Activated CD4-positive, alpha-beta T cell treated with anti-CD3 and anti-CD28 coated beads, Interleukin-10, Interleukin-2, amounts not matched to agents 100 ng/mL and 50 ng/mL, durations not matched to agents 16 hours and 8 hours (primary cell): ENCODE results near the gene TMEM260.

Source experiments
- DNase-seq: peaks from one replicate; pipeline ENCODE4 v3.0.0-alpha.2; 2020

TMEM260 gene

DNA sequence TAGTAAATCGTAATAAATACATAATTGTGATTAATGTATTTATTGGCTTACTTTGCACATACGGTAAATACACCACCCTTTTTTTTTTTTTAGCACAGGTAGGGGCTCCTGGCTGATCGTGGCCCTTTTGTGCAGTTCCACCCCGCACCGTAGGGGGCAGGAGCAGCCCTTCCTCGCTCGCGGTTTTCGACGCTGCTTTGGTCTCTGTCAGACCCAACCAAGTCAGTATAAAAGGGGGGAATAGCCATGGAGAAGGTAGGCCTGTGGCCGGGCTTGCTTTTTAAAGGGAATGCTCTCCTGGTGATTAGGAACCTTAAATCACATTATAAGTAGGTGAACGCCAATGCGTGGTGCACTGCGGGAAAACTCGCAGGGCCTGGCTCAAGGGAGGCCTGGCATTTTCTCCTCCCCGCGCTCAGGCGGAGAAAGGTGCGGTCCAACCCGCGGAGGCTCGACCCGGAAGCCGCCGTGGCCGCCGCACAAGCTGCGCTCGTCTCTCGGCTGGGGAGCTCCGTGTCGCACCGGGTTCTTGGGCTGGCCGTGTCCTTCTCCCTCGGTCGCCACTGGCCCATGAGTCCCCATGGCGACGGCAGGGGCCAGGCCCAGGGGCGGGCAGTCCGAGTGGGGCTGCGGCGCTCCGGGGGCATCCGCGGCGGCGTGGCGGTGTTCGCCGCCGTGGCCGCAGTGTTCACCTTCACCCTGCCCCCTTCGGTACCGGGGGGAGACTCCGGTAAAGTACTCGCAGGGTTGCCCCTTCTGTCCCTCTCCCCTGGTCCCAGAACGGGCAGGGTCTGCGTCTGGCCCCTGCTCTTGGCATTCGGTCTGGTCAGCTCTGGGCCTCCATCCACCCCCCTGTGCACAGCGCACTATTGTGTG lies at the start of gene TMEM260:
TMEM260 (plus strand) TSS at position 454 of the 876 bp plus-strand sequence; CDS start at position 571, 117 bp downstream.
- peak; percentile 93 for DNase-seq

DNA sequence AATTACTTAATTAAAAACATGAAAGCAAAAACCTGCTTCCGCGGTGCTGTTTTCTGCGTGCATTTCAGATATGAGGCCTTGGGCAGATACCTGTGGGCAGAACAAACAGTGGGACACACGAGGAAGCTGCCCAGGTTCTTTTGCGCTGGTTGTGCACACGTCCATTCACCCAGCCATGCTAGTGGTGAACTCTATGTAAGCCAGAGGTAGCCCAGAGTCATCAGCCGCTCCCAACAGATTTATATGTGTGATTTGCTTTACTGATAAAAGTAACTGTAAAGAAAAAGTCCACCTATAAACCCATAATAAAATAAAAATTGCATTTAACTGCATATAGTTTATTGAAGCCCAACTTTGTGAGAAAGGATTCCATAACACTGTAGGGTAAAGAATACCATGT lies 47.1 kb upstream of the TMEM260 start:
- no peak for DNase-seq

- no peak for DNase-seq
Observed at GRCh38 chr14:56534656-56535055, 44.9 kb upstream of the TMEM260 start.

DNA sequence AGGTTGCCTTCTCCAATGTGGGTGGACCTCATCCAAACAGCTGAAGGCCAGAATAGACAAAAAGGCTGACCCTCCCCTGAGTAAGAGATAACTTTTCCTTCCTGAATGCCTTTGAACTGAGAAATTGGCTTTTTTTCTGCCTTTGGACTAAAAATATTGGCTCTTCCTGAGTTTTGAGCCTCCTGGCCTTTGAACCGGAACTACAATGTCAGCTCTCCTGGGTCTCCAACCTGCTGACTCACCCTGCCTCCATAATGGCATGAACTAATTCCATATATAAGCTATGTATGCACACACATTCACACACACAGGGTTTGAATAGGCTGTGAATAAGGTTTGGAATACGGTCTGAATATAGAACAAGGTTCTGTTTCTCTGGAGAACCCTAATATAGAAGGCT lies 39.7 kb upstream of the TMEM260 start:
- DNase-seq: no peak

DNA sequence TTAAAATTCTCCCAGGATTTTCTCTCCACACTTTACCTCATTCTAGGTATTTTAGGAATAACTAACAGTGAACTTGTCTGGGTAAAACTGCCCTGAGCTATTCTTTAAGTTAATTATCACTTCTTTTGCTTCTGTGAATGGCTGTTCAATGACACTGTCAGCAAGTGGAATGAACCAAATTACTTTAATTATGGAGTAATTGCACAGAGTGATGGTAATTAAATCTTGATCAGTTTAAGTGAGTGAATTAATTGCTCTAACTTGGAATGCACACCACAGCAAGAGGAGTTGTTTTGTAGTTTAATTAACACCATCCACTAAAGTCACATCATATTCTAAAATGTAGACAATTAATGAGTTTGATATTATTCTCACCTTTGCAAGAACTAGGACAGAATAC lies 36.2 kb upstream of the TMEM260 start:
- no peak for DNase-seq

DNA sequence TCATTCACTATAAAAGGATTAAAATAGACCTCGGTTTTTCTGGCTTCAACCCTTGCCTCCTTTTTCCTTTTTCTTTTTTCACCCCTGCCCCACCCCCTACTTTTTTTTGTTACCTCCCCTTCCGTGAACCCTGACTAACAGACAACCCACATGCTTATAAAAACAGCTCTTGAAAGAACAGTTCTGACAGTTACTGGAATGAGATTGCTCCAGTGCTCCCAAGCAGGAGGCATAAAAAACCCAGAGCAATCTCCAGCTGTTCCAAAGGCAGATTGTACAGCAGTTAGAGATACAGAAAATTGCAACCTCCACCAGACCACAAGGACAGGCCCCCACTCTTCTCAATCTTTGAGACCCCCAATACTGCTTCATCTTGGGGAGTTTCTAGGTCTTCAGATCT lies 29.9 kb upstream of the TMEM260 start:
- DNase-seq: no peak

GRCh38 chr14:56552615-56553014 lies 27.0 kb upstream of the TMEM260 start:
- DNase-seq: no peak

DNA sequence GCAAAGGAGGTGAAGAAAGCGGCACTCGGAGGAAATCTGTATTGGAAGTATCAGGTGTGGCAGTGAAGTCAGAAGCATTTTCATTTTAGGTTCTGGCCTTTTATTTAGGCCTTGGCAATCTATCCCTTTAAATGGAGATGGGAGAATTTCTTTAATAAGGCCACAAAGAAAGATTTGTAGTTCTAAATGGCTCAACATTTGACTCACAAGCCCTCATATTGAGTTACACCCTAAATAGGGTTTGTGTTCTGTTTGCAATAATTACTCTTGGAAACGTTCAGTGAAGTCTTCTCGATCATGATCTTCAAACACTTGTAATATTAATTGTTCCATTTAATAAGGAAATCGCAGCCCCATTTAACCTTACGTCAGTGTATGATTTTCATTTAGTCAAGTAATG lies 25.3 kb upstream of the TMEM260 start:
- no peak for DNase-seq

- peak; percentile 11 for DNase-seq
Observed at GRCh38 chr14:56555921-56556570, 23.6 kb upstream of the TMEM260 start.

DNA sequence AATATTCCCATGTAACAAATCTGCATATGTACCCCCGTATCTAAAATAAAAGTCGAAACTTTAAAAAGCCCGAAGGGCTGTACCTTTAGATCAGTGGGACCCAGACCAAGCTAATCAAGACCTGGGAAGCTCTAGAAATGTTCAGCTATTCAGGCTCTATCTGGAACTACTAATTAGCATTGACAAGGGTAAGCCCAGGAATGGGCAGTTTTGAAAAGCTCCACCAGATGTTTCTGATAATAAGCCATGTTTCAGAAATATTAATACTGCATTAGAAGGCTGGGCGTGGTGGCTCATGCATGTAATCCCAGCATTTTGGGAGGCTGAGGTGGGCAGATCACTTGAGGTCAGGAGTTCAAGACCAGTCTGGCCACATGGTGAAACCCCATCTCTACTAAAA lies 20.4 kb upstream of the TMEM260 start:
- DNase-seq: no peak

- DNase-seq: no peak
Observed at GRCh38 chr14:56561606-56562005, 18.0 kb upstream of the TMEM260 start.

GRCh38 chr14:56562883-56563282 lies 16.7 kb upstream of the TMEM260 start:
- no peak for DNase-seq

DNA sequence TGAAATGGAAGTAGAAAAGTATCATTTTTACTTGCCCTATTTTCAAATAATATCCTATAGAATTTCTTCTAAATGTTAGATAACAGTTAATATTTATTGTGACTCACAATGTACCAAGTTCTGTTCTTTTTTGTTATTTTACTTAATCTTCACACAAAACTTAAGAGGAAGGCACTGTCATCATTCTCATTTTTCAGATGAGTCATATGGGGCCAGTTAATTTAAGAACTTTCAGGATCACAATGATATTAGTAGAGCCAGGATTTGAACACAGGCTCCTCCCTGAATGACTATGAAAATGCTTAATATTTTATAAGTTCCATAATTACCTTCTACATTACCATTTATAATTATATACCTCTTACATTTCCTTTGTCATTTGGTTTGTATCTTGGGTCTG lies 10.4 kb upstream of the TMEM260 start:
- peak; percentile 17 for DNase-seq

DNA sequence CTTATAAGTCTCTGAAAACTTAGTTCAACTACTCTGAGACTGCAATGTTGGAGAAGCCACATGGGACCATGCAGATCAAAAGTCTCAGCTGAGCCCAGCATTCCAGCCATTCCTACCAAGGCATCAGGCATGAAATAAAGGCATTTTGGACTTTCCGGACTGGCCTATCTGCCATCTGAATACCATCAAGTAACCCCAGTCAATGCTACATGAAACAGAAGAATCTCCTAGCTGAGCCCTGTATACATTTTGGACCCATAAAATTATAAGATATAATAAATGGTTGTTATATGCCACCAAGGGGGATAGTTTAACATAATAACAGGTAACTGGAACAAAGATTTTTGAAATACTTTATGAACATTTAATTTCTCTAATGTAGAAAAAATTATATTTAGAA lies 9.3 kb upstream of the TMEM260 start:
- DNase-seq: no peak

DNA sequence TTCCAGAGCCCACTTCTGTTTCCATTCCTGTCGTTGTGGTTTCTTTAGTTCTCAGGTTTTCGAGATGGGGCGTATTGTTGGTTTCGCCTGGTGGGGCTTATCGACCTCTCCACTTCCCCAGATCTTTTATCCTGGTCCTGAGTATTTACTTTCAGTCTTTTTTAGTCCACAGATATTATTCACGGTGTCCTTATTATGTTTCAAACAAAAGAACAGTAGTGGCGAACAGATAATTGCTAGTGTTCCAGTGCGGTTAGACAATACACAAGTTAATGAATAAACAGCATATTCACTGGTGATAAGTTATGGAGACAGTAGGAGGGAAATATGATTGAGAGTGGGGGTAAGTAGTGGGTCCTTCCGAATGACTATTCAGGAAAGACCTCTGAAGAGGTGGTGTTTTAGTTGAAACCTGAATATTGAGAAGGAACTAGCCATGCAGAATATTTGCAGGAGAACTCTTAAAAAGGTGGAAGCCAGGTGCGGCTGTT lies 668 bp downstream of the TMEM260 start:
- peak; percentile 22 for DNase-seq

DNA sequence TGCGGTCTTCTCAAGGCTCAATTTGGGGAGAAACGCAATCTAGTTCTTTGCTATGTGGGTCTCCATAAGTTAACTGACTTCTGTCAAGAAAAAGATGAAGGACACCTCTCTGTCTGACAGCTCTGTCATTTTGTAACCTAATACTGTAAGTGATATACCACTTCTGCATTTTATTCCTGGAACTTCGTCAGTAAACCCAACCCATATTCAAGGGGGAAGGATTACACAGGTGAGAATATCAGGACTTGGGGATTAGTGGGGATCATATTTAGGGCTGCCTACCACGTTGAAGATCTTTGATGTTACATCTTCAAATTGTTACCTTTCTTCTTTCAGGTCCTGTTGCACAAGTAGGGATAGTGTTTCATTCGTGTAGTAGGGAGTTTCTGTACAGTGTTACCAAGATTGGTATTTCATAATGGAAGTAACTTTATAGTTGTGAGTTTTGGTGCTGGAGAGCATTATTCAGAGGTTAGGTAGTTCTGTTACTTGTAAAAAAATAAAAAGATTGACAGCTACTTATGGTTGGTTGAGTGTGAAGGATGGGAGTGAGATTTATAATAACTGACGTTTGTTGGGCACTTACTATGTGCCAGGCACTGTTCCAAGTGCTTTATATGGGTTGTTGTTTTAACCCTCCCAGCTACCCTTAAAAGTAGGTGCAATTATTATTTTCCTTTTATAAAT lies 1.6 kb downstream of the TMEM260 start:
- peak; percentile 4 for DNase-seq

DNA sequence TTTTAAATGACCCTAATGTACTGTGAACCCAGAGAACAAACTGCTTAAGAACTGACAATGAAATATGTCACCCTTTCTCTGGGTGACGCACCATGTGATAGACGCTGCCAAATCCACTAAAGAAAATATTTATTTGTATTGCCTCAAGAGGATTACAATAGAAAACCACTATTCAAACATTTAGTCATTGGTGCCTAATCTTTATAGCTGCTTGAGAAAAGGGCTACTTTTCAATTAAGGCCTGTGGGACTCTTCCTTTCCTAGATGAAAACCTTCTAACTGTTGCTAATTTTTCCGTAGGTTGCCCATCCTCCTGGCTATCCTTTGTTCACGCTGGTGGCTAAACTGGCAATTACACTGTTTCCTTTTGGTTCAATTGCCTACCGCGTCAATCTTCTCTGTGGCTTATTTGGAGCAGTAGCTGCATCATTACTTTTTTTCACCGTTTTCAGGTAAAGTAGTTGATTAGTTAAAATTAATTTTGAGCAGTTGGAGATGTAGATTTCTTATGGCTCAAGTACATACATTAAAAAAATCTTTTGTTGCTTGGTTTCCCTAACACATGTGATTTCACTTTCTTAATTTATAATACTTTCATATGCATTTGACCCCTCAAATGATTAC lies 6.0 kb downstream of the TMEM260 start:
- DNase-seq: no peak

DNA sequence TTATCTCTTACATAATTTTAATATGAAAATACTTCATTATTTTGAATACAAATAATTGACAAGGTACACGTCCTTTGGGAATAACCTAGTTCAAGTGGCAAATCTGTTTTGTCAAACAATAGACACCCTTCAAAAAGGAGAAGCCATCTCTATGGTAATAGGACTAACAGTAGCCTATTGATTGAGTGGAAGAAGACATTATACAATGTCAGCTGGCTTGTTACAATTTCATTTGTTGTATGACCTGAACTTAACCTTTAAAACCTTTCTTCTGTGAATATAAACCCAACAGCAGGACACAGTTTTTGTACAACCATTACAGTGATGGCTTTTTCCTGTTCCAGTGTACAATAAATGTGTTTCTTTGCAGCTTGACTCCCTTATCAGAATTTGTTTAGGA lies 8.1 kb downstream of the TMEM260 start:
- no peak for DNase-seq

- DNase-seq: no peak
Observed at GRCh38 chr14:56590535-56590960, 10.9 kb downstream of the TMEM260 start.

DNA sequence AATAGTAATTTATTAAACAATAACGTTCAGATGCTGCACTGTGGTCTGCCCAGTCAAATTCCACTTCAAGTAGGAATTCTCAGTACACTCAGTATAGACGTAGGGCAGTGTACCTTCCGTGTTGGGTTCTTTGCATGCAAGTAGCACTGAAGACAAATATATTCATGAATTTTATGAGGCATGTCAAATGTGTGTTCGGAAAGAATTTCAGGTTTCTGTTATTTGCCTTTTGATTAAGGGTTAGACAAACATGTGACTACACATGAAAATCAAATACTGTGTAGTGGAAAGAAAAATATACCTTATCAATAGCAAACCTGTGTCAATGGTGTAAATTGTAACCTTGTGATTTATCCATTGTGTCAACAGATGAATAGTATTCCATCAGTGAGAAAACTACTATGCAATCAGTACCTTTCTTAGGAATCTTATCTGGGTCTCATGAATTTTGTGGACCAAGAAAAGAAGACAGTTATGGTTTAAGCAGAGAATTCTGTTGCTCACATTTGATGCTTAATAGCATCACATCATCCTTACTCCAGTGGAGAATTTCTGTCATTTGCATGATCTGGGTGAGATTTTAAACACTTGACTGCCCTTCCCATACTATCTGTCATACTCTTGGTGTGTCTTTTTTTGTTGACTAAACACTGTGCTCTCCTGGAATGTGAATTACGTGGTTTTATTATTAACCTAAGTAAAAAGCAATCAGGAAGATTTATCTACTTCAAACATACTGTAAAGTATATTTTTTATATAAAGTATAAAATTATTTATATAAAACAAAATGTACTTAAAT lies 13.3 kb downstream of the TMEM260 start:
- DNase-seq: no peak

DNA sequence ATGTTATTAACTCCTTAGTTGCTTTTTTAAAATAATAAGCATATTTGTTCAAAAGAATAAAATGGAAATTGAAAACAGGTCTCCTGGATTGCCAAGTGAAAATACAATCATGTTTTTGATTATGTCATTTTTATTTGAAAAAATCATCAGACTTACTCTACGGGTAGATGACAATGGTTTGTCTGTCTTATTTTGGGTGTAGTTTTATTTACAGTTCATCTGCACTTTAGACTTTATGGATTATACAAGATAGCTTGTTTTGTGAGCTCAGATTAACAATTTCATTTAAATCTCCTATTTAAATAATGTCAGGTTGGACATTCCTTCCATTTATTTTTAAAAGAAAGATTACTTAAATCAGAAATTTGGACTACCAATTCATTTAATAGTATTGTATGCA lies 14.8 kb downstream of the TMEM260 start:
- DNase-seq: no peak

GRCh38 chr14:56598519-56598918 lies 18.9 kb downstream of the TMEM260 start:
- no peak for DNase-seq
